ENCODE data around the gene USP38.

- no peak for TF ChIP-seq CTCF (IDR thresholded peaks at IDR 0.05; ENCODE audit: low read depth, low read length, poor library complexity, severe bottlenecking)
- no peak for TF ChIP-seq EZH2phosphoT487 (IDR thresholded peaks at IDR 0.05; ENCODE audit: borderline replicate concordance, low read length)
Observed at GRCh38 chr4:143163614-143164013, 21.1 kb upstream of the USP38 start.

All from DOHH2 (cell line).